NB4 (cell line): ENCODE results near the gene QSOX2.

ENCODE experiments used
- DNase-seq: peaks from one replicate; pipeline ENCODE4 v3.0.0; 2010; ENCODE audit warnings: low read depth
- H3K4me3 ChIP-seq: one replicate; pipeline ENCODE4 v1.5.1; 2011; ENCODE audit warnings: mild to moderate bottlenecking, low read depth, low read length, moderate library complexity
- CTCF ChIP-seq: IDR thresholded peaks from one replicate; pipeline ENCODE4 v1.5.1; 2012; ENCODE audit warnings: low read depth, low read length
- MYC ChIP-seq: IDR thresholded peaks from 2 replicates; pipeline ENCODE4 v1.6.1; 2011; ENCODE audit warnings: low read depth, low read length
- POLR2A ChIP-seq: IDR thresholded peaks from 2 replicates; pipeline ENCODE4 v1.6.1; 2011; ENCODE audit warnings: mild to moderate bottlenecking; ENCODE audit not compliant: insufficient read length; ENCODE audit errors: extremely low read depth
- TF ChIP-seq, protein P1 (sequence below): IDR thresholded peaks from 2 replicates; pipeline ENCODE4 v1.6.1; 2011; ENCODE audit warnings: low read depth, low read length

QSOX2 gene

DNA sequence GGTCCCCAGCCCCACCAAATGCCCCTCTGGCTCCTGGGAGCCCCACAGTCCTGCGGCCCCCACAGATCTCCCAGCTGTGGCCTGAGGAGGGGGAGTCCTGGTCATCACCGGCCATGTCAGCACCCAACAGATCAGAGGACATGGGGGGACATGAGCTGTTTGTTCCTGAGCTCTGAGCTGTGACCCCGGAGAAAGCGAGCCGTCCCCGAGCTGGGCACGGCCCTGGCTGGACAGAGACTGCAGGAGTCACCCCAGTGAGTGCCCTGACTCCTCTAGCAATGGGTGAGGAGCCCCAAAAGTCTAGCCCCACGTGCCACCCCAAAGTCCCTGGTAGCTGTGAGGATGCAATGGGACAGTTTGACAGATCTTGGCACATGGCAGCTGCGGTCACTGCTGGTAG lies 32.6 kb upstream of the QSOX2 start:
- no peak for TF ChIP-seq MYC
- no peak for TF ChIP-seq CTCF
- TF ChIP-seq, protein P1, sequence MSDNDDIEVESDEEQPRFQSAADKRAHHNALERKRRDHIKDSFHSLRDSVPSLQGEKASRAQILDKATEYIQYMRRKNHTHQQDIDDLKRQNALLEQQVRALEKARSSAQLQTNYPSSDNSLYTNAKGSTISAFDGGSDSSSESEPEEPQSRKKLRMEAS, result no peak
- TF ChIP-seq POLR2A, result no peak

DNA sequence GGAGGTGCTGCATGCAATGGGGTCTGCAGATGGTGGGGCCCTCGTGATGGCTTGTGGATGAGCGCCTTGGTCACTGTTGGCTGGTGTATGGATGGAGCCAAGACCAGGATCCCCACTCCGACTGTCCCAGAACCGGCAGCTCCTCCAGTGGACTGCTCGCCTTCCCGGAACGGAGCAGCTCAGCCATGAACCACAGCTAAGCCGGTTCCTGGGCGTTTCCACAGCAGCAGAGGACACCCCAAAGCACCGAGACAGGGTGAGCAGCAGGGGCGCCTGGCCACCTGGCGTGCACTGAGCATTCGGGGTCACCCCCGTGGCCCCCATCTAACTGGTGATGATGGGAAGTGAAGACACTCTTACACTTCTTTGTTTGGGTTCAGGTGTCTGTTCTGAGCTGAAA lies 32.1 kb upstream of the QSOX2 start:
- TF ChIP-seq CTCF (no peak), MYC (no peak), POLR2A (no peak)
- TF ChIP-seq, protein P1, result no peak
- DNase-seq, result no peak
- no peak overlapping the region for H3K4me3 ChIP-seq

More for the DNA sequence above, 32.6 kb upstream of the QSOX2 start:
- DNase-seq, result no peak
- H3K4me3 ChIP-seq, result no peak overlapping the region

- TF ChIP-seq CTCF (no peak), POLR2A (no peak), MYC (no peak)
- TF ChIP-seq, protein P1, result no peak
- DNase-seq, result no peak
- H3K4me3 ChIP-seq, result no peak overlapping the region
Observed at GRCh38 chr9:136276716-136277115, 31.1 kb upstream of the QSOX2 start.

- TF ChIP-seq MYC, result no peak
- TF ChIP-seq CTCF, result no peak
- TF ChIP-seq, protein P1, result no peak
- no peak for TF ChIP-seq POLR2A
- H3K4me3 ChIP-seq, result no peak overlapping the region
- DNase-seq, result no peak
Observed at GRCh38 chr9:136275655-136276429, 30.2 kb upstream of the QSOX2 start.

DNA sequence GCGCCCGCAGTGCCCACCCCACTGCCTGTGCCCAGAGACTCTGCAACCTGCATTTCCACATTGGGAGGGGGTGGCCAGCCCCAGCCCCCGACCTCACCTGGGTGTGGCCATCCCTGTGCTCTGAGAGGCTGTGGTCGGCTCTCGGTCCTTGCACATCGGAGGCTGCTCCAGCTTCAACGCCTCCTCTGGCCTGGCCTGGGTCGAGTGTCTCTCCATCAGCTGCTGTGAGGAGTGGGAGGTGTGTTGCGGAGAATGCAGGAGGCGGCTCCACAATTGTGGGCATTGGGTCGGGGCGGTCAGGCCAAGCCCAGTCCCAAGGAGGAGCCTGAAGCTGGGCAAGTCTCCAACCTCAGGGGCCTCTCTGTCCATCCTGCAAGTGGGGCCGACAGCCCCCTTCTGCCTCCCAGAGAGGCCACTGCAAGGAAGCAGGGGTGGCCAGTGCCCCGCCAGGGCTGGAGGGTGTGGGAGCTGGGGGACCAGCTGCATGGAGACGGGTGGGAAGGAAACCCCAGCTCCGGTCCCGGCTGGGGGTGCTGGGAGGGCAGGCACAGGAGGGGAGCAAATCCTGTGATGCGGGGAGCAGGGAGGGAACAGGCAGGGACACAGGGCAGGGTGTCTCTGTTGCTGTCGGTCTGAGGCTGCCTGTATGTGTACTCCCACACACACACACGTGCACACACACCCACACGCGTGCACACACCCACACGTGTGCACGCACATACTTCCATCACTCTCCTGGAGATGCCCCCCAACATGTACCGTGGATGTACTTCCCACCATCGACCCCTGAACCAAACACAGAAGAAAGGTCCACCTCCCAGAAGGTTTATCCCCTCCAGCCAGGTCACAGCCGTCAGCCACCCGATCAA lies 29.4 kb upstream of the QSOX2 start:
- no peak for DNase-seq
- H3K4me3 ChIP-seq, result no peak overlapping the region
- TF ChIP-seq POLR2A (no peak), MYC (no peak), CTCF (no peak)
- TF ChIP-seq, protein P1, result no peak
